Vagina (tissue), 2 donors: Measurements from ENCODE around the gene SLC18B1.

Experiments used
- POLR2A ChIP-seq, 2 donors: fragments of 450-650 bp; IDR thresholded peaks; one replicate each; pipeline ENCODE4 v1.6.1; 2017; ENCODE audit warnings: antibody characterized with exemption in 2 of 2, mild to moderate bottlenecking in 2 of 2, moderate library complexity in 2 of 2
- POLR2AphosphoS5 ChIP-seq, 2 donors: sonication (generic); formaldehyde crosslinking; IDR thresholded peaks; one replicate each; pipeline ENCODE4 v1.9.0; 2017; ENCODE audit warnings: antibody characterized with exemption in 2 of 2, mild to moderate bottlenecking in 2 of 2, low read depth in 1 of 2; ENCODE audit not compliant: insufficient read depth in 1 of 2
- TF ChIP-seq, protein P1 (sequence below), 3 experiments: fragments of 450-650 bp in 2 of 3; fragments of 200-600 bp in 1 of 3; sonication (generic) in 1 of 3; IDR thresholded peaks; one replicate each; pipeline ENCODE4 v1.5.1; 2017 to 2019; ENCODE audit warnings: antibody characterized with exemption in 3 of 3, mild to moderate bottlenecking in 2 of 3, moderate library complexity in 2 of 3

DNA sequence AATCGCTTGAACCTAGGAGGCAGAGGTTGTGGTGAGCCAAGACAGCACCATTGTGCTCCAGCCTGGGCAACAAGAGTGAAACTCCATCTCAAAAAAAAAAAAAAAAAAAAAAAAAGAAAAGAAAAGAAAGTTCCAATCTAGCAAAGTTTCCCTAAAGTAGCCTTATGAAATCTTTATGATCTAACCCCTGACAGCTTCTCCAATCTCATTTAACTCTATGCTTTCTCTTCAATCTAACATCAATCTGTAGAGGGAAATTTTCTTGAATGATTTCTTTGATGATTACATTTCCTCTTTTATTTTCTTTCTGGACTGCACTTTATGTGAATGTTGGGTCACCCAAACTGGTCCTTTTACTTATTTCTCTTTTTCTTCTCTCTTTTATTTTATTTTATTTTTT is 2.2 kb upstream of the SLC18B1 start:
- TF ChIP-seq, protein P1, sequence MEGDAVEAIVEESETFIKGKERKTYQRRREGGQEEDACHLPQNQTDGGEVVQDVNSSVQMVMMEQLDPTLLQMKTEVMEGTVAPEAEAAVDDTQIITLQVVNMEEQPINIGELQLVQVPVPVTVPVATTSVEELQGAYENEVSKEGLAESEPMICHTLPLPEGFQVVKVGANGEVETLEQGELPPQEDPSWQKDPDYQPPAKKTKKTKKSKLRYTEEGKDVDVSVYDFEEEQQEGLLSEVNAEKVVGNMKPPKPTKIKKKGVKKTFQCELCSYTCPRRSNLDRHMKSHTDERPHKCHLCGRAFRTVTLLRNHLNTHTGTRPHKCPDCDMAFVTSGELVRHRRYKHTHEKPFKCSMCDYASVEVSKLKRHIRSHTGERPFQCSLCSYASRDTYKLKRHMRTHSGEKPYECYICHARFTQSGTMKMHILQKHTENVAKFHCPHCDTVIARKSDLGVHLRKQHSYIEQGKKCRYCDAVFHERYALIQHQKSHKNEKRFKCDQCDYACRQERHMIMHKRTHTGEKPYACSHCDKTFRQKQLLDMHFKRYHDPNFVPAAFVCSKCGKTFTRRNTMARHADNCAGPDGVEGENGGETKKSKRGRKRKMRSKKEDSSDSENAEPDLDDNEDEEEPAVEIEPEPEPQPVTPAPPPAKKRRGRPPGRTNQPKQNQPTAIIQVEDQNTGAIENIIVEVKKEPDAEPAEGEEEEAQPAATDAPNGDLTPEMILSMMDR (IDR thresholded peaks at IDR 0.05): no peak
- TF ChIP-seq POLR2A (IDR thresholded peaks at IDR 0.05) (no peak), POLR2AphosphoS5 (IDR thresholded peaks at IDR 0.05; ENCODE audit: insufficient read depth in 1 of 2, low read depth in 1 of 2) (no peak)
